A673 (cell line): Measurements from ENCODE around the gene NAPA.

ENCODE experiments used
- CTCF ChIP-seq: fragments of 300-800, 200-600 bp; sonication (generic); conservative IDR thresholded peaks from 2 replicates; pipeline ENCODE4 v1.5.1; 2017; ENCODE audit warnings: low read depth, mild to moderate bottlenecking, antibody characterized with exemption, low read length, moderate library complexity, mixed read lengths
- EZH2 ChIP-seq: fragments of 200-600 bp; sonication (generic); IDR thresholded peaks from 2 replicates; pipeline ENCODE4 v1.6.1; 2017; ENCODE audit warnings: borderline replicate concordance, low read depth, mild to moderate bottlenecking, mixed read lengths, antibody characterized with exemption, low read length; ENCODE audit not compliant: poor library complexity, severe bottlenecking

- TF ChIP-seq EZH2 (no peak), CTCF (no peak)
Measured at GRCh38 chr19:47509170-47509847, 5.6 kb downstream of the NAPA start.
